Type B pancreatic cell (in vitro differentiated cells): ENCODE measurements around the gene MYO1E. TPM values are rescaled to one million over a fixed set of nuclear protein-coding genes. Genes with fewer than 3 reads are reported as not detected.

ENCODE experiments used
- DNase-seq: peaks from one replicate; pipeline ENCODE4 v3.0.0; 2021; ENCODE audit warnings: mixed read lengths; ENCODE audit not compliant: unreplicated experiment; ENCODE audit errors: extremely low spot score
- H3K27ac Mint-ChIP-seq: 2 replicates; pipeline ENCODE4 v1.8.0; 2021; ENCODE audit warnings: mild to moderate bottlenecking, mixed read lengths
- H3K27me3 Mint-ChIP-seq: 2 replicates; pipeline ENCODE4 v1.8.0; 2021; ENCODE audit warnings: mixed read lengths
- H3K36me3 Mint-ChIP-seq: 2 replicates; pipeline ENCODE4 v1.8.0; 2021; ENCODE audit warnings: mixed read lengths
- H3K4me1 Mint-ChIP-seq: one replicate; pipeline ENCODE4 v1.8.0; 2021; ENCODE audit warnings: mixed read lengths; ENCODE audit not compliant: unreplicated experiment
- H3K4me3 Mint-ChIP-seq: 2 replicates; pipeline ENCODE4 v1.8.0; 2021; ENCODE audit warnings: mild to moderate bottlenecking, mixed read lengths
- H3K9me3 Mint-ChIP-seq: 2 replicates; pipeline ENCODE4 v1.8.0; 2021; ENCODE audit warnings: mixed read lengths
- CTCF ChIP-seq: fragments of 200-600 bp; sonication (generic); conservative IDR thresholded peaks from 2 replicates; pipeline ENCODE4 v1.5.0; 2021; ENCODE audit warnings: antibody characterized with exemption, mild to moderate bottlenecking
- microRNA-seq: library from miRNA; unstranded; fragments of <30 nt; microRNA quantifications from one replicate; pipeline ENCODE4, GENCODE V29; 2020
- total RNA-seq: library from RNA; stranded (reverse); gene quantifications from 2 replicates; pipeline ENCODE4 v1.2.1, GENCODE V29; 2021; ENCODE audit warnings: low replicate concordance

MYO1E gene
- total RNA-seq, 1 donor from 2014 or later: 55.6 TPM

DNA sequence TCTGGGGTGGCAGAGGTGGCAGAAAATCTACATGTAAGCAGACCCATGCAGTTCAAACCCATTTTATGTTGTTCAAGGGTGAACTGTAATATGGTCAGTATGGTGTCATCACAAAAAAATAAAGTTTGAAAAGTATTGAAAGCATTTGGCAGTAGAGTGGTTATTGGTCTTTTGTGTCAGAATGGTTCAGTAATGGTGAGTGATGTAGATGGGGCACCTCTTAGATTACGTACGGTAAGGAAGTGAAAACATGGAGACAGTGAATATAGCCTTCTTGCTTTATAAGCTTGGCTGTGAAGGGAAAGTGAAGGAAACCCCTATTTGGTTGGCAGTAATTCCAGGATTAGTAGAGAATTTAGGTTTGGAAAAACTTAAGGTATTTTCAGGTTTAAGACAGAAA is 284.9 kb downstream of the MYO1E start:
- Mint-ChIP-seq H3K4me1 (no peaks in the 10 kb centered on the region), H3K9me3 (no peaks in the 10 kb centered on the region), H3K27ac (no peak overlapping the region), H3K27me3 (no peaks in the 10 kb centered on the region), H3K36me3 (peaks cover 17% of the 10 kb centered on the region), H3K4me3 (no peak overlapping the region)
- TF ChIP-seq CTCF: no peak
- no peak for DNase-seq

Small RNA genes within 50 kb of the gene (microRNA-seq; reads per million reads assigned to microRNA genes)
- 1.4 reads per million for gene MIR2116

Other genes with a start within 250 kb of the MYO1E start
- gene LDHAL6B, start 166.0 kb downstream of the MYO1E start, total RNA-seq: not detected in 2 replicates
- gene FAM81A, start 65.3 kb upstream of the MYO1E start, total RNA-seq: 0.67 and 1.4 TPM in 2 replicates
- 19.6 and 32.7 TPM in 2 replicates for gene GCNT3, start 238.9 kb upstream of the MYO1E start, total RNA-seq